Activated CD8-positive, alpha-beta memory T cell treated with anti-CD3 and anti-CD28 coated beads, Interleukin-2, amount 10 ng/mL, durations not matched to agents 7 days and 5 days (primary cell): Measurements from ENCODE around the gene SLC16A8. TPM values are rescaled to one million over a fixed set of nuclear protein-coding genes. Genes with fewer than 3 reads are reported as not detected.
"Not testable (repeated sequence)": the region's sequence is repeated elsewhere in the genome, so short reads cannot be mapped to it uniquely, and the experiment has no call there.

Experiments used
- ATAC-seq: fragments of 150-1000 bp; cut with Tn5 transposase; one replicate; pipeline ENCODE4 v1.10.0; 2021; ENCODE audit warnings: moderate library complexity
- CTCF ChIA-PET: fragments of 350-600 bp; sonication (Branson Sonifier 250); formaldehyde crosslinking; loops from one replicate; lab custom pipeline; 2021; ENCODE audit warnings: antibody characterized with exemption; lab: Charles Lee
- DNase-seq: peaks from one replicate; pipeline ENCODE4 v3.0.0-alpha.2; 2020
- H3K27ac Mint-ChIP-seq: one replicate; pipeline ENCODE4 v1.8.0; 2021; ENCODE audit warnings: mild to moderate bottlenecking, mixed read lengths
- H3K27me3 Mint-ChIP-seq: one replicate; pipeline ENCODE4 v1.8.0; 2021; ENCODE audit warnings: mixed read lengths
- H3K36me3 Mint-ChIP-seq: one replicate; pipeline ENCODE4 v1.8.0; 2021; ENCODE audit warnings: mild to moderate bottlenecking, mixed read lengths
- H3K4me1 Mint-ChIP-seq: one replicate; pipeline ENCODE4 v1.8.0; 2021; ENCODE audit warnings: mixed read lengths
- H3K4me3 Mint-ChIP-seq: one replicate; pipeline ENCODE4 v1.8.0; 2021; ENCODE audit warnings: mild to moderate bottlenecking, moderate library complexity, mixed read lengths
- H3K9me3 Mint-ChIP-seq: one replicate; pipeline ENCODE4 v1.8.0; 2022; ENCODE audit warnings: low read depth, mixed read lengths
- total RNA-seq, 2 experiments: library from RNA; stranded (reverse); gene quantifications; one replicate each; pipeline ENCODE4 v1.2.3, GENCODE V29; 2021

SLC16A8 gene
- total RNA-seq, 2 experiments from 2014 or later = not detected

- ATAC-seq (no peak), DNase-seq (no peak)
- Mint-ChIP-seq H3K36me3 (no peaks in the 10 kb centered on the region), H3K27me3 (no peaks in the 10 kb centered on the region), H3K4me3 (no peak overlapping the region), H3K9me3 (no peaks in the 10 kb centered on the region), H3K4me1 (peaks cover 7% of the 10 kb centered on the region), H3K27ac (no peak overlapping the region)
- CTCF ChIA-PET = no interaction called here
Measured at GRCh38 chr22:38120359-38121110, 36.6 kb upstream of the SLC16A8 start.

DNA sequence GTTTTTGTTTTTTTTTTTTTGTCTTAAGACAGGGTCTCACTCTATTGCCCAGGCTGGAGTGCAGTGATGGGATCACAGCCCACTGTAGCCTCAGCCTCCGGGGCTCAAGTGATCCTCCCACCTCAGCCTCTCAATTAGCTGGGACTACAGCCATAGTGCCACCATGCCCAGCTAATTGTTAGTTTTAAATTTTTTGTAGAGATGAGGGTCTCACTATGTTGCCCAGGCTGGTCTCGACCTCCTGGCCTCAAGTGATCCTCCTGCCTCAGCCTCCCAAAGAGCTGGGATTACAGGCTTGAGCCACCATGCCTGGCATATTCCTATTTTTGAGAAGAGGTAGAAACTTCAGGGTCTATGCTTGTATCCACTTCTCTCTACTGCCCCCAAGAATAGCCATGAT lies 34.8 kb upstream of the SLC16A8 start:
- not testable (repeated sequence) for H3K9me3 Mint-ChIP-seq, H3K4me3 Mint-ChIP-seq, H3K27ac Mint-ChIP-seq, H3K36me3 Mint-ChIP-seq, H3K4me1 Mint-ChIP-seq, ATAC-seq, H3K27me3 Mint-ChIP-seq, DNase-seq
- CTCF ChIA-PET = interaction anchor here (0.8 kb wide), 1 partner anchor 83 kb away, joined by 3 read pairs; the partner anchor contains the start of gene MAFF

DNA sequence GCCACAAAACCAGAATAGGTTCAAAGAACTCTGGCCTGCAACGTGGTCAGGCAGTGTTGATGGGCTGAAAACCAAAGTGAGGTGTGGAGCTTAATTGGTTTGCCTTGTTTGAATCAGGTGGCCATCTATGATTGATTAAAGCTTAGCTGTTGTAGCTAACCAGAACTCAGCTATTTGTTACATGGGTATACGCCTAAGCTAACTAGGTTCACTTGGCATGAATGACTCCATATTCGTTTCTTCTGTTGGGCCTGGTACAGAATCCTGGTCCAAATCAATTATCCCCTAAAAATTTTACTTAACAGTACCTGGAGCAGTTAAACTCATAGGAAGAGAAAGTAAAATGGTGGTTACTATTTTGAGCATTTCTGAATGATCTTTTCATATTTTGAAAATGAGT lies 34.2 kb upstream of the SLC16A8 start:
- DNase-seq = no peak
- Mint-ChIP-seq H3K9me3 (no peaks in the 10 kb centered on the region), H3K36me3 (no peaks in the 10 kb centered on the region), H3K27me3 (no peaks in the 10 kb centered on the region), H3K4me3 (no peak overlapping the region), H3K27ac (no peak overlapping the region), H3K4me1 (peaks cover 3% of the 10 kb centered on the region)
- CTCF ChIA-PET = interaction anchor here (0.8 kb wide), 1 partner anchor 84 kb away, joined by 3 read pairs; the partner anchor contains the start of gene MAFF
- no peak for ATAC-seq

GRCh38 chr22:38117556-38117955 lies 33.6 kb upstream of the SLC16A8 start:
- H3K4me3 Mint-ChIP-seq, H3K27ac Mint-ChIP-seq, H3K36me3 Mint-ChIP-seq, H3K4me1 Mint-ChIP-seq, H3K9me3 Mint-ChIP-seq, DNase-seq, ATAC-seq, H3K27me3 Mint-ChIP-seq, CTCF ChIA-PET: not testable (repeated sequence)

DNA sequence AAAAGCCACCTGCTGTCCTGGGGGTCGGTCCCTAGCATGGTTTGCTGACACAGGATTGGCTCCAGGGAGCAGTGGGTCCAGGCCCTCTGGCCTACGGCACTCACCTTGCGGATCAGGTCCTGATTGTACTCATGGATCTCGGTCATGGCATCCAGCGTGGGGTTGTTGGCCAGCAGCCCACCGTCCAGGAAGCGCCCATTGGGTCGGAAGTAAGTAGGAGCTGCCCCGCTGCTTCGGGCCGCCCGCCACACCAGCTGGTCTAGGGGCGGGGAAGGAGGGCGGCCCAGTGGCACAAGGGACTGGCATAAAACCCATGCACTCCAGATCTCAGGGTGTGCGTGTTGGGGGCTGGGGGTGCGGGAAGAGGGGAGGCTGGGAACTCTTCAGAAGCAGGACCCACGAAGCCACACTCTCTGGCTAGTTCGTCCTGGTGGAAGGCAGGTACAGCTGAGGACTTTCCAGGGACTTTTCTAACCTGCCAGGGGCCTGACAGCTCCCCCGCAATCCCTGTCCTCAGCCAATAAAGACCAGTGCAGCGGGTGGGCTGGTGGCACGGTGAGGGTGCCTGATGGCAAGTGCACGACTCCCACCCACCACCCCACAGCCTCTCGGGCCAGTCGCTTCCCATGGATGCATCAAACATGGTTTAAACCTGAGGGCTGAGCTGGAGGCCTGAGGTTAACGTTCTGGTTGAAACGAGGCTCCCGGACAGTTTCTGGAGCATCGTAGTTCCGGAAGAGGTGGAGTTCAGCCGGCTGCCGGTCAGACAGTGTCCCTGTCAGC lies 31.6 kb upstream of the SLC16A8 start:
- no peaks in the 10 kb centered on the region for H3K27me3 Mint-ChIP-seq
- peaks cover 3% of the 10 kb centered on the region for H3K4me1 Mint-ChIP-seq
- H3K9me3 Mint-ChIP-seq = no peaks in the 10 kb centered on the region

GRCh38 chr22:38114484-38115398 lies 30.8 kb upstream of the SLC16A8 start:
- Mint-ChIP-seq H3K27me3 (no peaks in the 10 kb centered on the region), H3K4me1 (peaks cover 2% of the 10 kb centered on the region), H3K9me3 (no peaks in the 10 kb centered on the region), H3K27ac (no peak overlapping the region), H3K4me3 (no peak overlapping the region), H3K36me3 (no peaks in the 10 kb centered on the region)
- ATAC-seq (peak; percentile 92), DNase-seq (peak; percentile 85)
- CTCF ChIA-PET = interaction anchor here (0.6 to 3.5 kb wide), 39 partner anchors 9 to 404 kb away, joined by 3 to 27 read pairs (median 3); no protein-coding TSS in a partner anchor

More for the DNA sequence above, 31.6 kb upstream of the SLC16A8 start:
- DNase-seq (no peak), ATAC-seq (no peak)
- Mint-ChIP-seq H3K4me3 (no peak overlapping the region), H3K27ac (no peak overlapping the region), H3K36me3 (no peaks in the 10 kb centered on the region)
- CTCF ChIA-PET = interaction anchor here (0.9 to 3.5 kb wide), 9 partner anchors 16 to 177 kb away, joined by 3 to 27 read pairs (median 6); no protein-coding TSS in a partner anchor

- no peak overlapping the region for H3K4me3 Mint-ChIP-seq
- H3K36me3 Mint-ChIP-seq = no peaks in the 10 kb centered on the region
- no peaks in the 10 kb centered on the region for H3K9me3 Mint-ChIP-seq
- peaks cover 1% of the 10 kb centered on the region for H3K4me1 Mint-ChIP-seq
- H3K27me3 Mint-ChIP-seq = no peaks in the 10 kb centered on the region
- no peak overlapping the region for H3K27ac Mint-ChIP-seq
- CTCF ChIA-PET = interaction anchor here (0.6 to 3.1 kb wide), 3 partner anchors 13 to 91 kb away, joined by 3 to 16 read pairs (median 3); no protein-coding TSS in a partner anchor
- no peak for DNase-seq
- ATAC-seq = no peak
Measured at GRCh38 chr22:38112381-38112780, 28.4 kb upstream of the SLC16A8 start.

- Mint-ChIP-seq H3K27ac (no peak overlapping the region), H3K9me3 (no peaks in the 10 kb centered on the region), H3K4me1 (peaks cover 1% of the 10 kb centered on the region), H3K36me3 (no peaks in the 10 kb centered on the region), H3K27me3 (no peaks in the 10 kb centered on the region), H3K4me3 (no peak overlapping the region)
- DNase-seq (no peak), ATAC-seq (no peak)
- CTCF ChIA-PET = interaction anchor here (0.7 to 1.3 kb wide), 2 partner anchors 14 to 92 kb away, joined by 3 read pairs; no protein-coding TSS in a partner anchor
Measured at GRCh38 chr22:38111925-38112355, 28.0 kb upstream of the SLC16A8 start.

- CTCF ChIA-PET = interaction anchor here (0.7 kb wide), 1 partner anchor 13 kb away, joined by 3 read pairs; no protein-coding TSS in a partner anchor
- Mint-ChIP-seq H3K4me1 (peaks cover 1% of the 10 kb centered on the region), H3K27ac (no peak overlapping the region), H3K36me3 (no peaks in the 10 kb centered on the region), H3K4me3 (no peak overlapping the region), H3K27me3 (no peaks in the 10 kb centered on the region), H3K9me3 (no peaks in the 10 kb centered on the region)
- ATAC-seq (no peak), DNase-seq (no peak)
Measured at GRCh38 chr22:38110863-38111852, 27.2 kb upstream of the SLC16A8 start.

DNA sequence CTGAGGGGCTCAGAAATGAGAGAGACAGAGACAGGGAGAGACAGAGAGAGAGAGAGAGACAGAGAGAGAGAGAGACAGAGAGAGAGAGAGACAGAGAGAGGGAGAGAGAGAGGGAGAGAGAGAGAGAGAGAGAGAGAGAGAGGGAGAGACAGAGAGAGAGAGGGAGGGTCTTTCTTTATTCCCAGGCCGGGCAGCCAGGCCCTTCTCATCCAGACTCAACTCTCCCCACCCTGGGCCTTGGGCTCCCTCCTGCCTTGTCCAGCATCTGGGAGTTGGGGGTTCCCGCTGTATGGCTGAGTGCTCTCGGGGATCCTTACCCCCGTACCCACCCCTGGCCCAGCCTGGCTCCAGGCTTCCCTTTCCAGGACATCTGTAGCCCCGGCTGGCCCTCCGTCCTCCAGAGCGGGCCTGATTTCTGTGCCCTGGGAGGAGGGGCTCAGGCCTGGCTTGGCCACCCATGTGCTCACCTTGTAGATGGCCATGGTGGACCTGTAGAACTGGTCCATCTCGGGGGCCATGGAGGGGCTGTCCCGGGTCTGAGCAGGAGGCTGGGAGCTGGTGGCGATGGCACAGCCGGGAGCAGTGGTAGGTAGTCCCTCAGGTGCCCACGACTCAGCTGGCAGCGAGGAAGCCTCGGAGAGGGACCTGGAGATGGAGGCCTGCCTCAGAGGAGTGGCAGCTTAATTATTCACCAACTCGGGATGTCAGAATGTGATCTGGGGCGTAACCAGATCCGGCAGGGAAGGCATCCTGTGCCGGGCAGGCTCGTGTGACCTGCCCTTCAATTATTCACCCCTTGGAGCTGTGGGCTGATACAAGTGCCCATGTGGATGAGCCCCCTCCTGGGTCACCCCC lies 26.3 kb upstream of the SLC16A8 start, which contains the start of gene BAIAP2L2:
Gene BAIAP2L2 (minus strand): TSS at position 677 of the 855 bp plus-strand sequence. CDS start 159 bp downstream, at position 518.
- Mint-ChIP-seq H3K4me3 (no peak within 1 kb of the TSS), H3K4me1 (peaks cover 5% of the 10 kb centered on the region), H3K27me3 (no peaks in the 10 kb centered on the region), H3K9me3 (no peaks in the 10 kb centered on the region), H3K36me3 (no peaks in the 10 kb centered on the region), H3K27ac (peak within 1 kb of the TSS; percentile 69)
- ATAC-seq (no peak), DNase-seq (no peak)
- CTCF ChIA-PET = interaction anchor here (0.8 to 1.7 kb wide), 3 partner anchors 11 to 58 kb away, joined by 3 to 4 read pairs (median 3); no protein-coding TSS in a partner anchor
